Measurements from ENCODE around the gene DNAJB8.

DNAJB8 gene

GRCh38 chr3:128426128-128426921 lies 40.4 kb downstream of the DNAJB8 start:
- peak in 1 of 2 donors; percentile 9 for DNase-seq (ENCODE audit: low read depth in 2 of 2)

DNA sequence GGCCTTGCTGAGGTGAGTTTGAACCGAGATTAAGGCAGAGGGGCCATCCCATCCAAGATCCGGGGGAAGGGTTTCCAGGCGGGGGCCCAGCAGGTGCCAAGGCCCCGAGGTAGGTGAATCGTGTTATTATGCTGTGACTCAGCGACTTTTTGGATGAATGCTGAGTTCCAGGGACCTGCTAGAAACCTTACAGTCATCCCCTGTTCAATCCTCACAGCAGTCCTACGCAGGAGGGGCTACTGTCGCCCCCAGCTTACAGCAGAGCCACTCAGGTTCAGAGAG lies 40.9 kb downstream of the DNAJB8 start:
- no peak for DNase-seq (ENCODE audit: low read depth in 2 of 2)

GRCh38 chr3:128425142-128425845 lies 41.4 kb downstream of the DNAJB8 start:
- no peak for DNase-seq (ENCODE audit: low read depth in 2 of 2)

- DNase-seq (ENCODE audit: low read depth in 2 of 2) = no peak
These were observed 42.1 kb downstream of the DNAJB8 start for GRCh38 chr3:128424508-128425069.

GRCh38 chr3:128423525-128424147 lies 43.1 kb downstream of the DNAJB8 start:
- DNase-seq (ENCODE audit: low read depth in 2 of 2) = no peak

GRCh38 chr3:128422762-128423524 lies 43.7 kb downstream of the DNAJB8 start:
- DNase-seq (ENCODE audit: low read depth in 2 of 2) = no peak

DNA sequence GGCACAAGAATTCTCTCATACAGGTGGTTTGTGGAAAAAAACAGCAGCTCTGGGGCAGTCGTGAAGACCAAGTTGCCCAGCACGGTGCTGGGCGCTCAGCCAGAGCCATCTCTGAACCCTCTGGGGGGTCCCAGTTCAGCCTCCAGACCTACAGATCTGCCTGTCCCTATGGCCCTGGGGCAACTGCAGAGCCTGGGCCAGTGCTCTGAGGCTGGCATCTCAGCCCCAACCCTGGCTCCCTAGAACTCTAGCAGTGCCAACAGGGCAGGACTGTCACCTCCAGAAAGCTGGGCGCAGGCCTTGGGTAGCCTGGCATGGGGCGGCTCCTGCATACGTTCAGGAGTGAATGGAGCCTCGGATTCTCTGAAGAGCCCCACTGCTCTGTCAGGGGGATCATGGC lies 44.7 kb downstream of the DNAJB8 start:
- DNase-seq (ENCODE audit: low read depth in 2 of 2) = no peak

GRCh38 chr3:128421439-128421836 lies 45.3 kb downstream of the DNAJB8 start:
- DNase-seq (ENCODE audit: low read depth in 2 of 2) = no peak

DNA sequence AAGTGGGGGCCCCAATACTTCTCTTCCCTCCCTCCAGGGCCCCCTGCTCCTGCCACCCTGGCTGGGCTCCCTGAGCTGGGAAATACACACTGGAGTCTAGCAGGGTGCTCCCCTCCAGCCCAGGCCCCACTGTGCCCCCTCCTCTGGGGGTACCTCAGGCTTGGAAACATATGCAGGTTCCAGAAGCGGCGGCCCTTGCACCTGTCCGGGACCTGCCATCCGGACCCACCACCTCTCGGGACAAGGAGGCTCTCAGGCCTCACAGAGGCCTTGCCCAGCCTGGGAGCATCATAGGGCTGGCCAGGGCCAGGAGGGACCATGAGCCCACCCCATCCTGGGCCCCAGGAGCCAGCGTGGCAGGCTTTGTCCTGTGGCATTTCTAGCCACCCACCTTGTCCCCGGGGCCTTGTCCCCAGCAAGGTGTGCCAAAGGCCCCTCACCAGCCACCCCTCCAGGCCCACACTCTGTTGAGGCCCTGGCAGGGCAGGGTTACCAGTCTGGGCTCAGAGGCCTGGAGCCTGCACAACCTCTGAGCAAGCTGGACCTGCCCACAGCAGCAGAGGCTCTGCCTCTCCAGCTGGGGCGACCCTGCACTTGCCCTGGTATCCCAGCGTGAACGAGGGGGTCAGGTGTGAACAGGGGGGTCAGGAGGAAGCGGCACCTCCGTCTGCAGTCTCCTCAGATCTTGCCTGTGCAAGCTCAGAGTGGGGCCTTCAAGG lies 45.8 kb downstream of the DNAJB8 start:
- DNase-seq (ENCODE audit: low read depth in 2 of 2) = no peak

GRCh38 chr3:128420289-128420688 lies 46.4 kb downstream of the DNAJB8 start:
- no peak for DNase-seq (ENCODE audit: low read depth in 2 of 2)

GRCh38 chr3:128419311-128419710 lies 47.4 kb downstream of the DNAJB8 start:
- DNase-seq (ENCODE audit: low read depth in 2 of 2) = no peak

- no peak for DNase-seq (ENCODE audit: low read depth in 2 of 2)
These were observed 47.8 kb downstream of the DNAJB8 start for GRCh38 chr3:128418900-128419299.

- no peak for DNase-seq (ENCODE audit: low read depth in 2 of 2)
These were observed 50.0 kb downstream of the DNAJB8 start for GRCh38 chr3:128416578-128417211.

DNA sequence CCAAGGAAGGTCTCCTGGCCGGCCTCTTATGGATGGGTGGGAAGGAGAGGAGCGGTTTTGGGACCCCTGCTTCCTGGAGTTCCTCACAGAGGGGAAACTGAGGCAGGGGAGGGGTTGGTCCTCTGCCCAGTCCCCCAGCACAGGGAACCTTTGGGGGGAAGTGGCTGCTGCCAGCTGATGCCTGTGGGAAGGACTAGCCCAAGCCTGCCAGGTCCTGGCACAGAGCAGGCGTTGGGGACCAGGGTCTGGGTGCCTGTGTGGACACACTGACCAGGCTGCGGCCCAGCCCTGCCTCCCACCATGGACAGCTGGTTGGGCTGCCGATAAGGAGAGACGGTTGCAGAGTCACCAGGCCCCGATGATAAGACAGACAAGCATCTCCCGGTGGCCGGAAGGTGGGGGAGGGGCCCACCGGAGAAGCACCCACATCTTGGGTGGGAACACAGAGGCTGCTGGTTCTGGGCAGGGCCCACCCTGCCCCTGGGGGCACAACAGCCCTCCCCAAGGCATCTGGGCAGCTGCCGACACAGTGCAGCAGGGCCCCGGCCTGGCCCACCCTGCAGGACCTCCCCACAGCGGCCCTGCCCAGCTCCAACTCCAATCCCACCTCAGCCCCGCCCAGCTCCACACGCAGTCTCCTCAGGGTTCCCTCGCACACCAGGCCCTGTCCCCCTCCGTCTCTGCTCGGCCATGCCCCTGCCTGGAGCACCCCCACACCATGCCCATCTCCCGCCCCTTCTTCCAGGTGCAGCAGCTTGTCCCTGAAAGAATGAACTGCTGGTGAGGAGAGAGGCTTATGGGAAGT lies 50.7 kb downstream of the DNAJB8 start:
- DNase-seq (ENCODE audit: low read depth in 2 of 2) = no peak

GRCh38 chr3:128415200-128415772 lies 51.4 kb downstream of the DNAJB8 start:
- DNase-seq (ENCODE audit: low read depth in 2 of 2) = no peak

GRCh38 chr3:128413413-128414205 lies 53.1 kb downstream of the DNAJB8 start:
- no peak for DNase-seq (ENCODE audit: low read depth in 2 of 2)

GRCh38 chr3:128413003-128413370 lies 53.7 kb downstream of the DNAJB8 start:
- DNase-seq (ENCODE audit: low read depth in 2 of 2) = no peak
